CD4-positive, alpha-beta T cell treated with Interleukin-17A for 1 hour (primary cell): ENCODE results near the gene NMU.
"Not testable (repeated sequence)": the region's sequence is repeated elsewhere in the genome, so short reads cannot be mapped to it uniquely, and the experiment has no call there.

Experiments used
- DNase-seq: peaks from one replicate; pipeline ENCODE4 v3.0.0-alpha.2; 2020

Gene NMU, protein sequence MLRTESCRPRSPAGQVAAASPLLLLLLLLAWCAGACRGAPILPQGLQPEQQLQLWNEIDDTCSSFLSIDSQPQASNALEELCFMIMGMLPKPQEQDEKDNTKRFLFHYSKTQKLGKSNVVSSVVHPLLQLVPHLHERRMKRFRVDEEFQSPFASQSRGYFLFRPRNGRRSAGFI

DNA sequence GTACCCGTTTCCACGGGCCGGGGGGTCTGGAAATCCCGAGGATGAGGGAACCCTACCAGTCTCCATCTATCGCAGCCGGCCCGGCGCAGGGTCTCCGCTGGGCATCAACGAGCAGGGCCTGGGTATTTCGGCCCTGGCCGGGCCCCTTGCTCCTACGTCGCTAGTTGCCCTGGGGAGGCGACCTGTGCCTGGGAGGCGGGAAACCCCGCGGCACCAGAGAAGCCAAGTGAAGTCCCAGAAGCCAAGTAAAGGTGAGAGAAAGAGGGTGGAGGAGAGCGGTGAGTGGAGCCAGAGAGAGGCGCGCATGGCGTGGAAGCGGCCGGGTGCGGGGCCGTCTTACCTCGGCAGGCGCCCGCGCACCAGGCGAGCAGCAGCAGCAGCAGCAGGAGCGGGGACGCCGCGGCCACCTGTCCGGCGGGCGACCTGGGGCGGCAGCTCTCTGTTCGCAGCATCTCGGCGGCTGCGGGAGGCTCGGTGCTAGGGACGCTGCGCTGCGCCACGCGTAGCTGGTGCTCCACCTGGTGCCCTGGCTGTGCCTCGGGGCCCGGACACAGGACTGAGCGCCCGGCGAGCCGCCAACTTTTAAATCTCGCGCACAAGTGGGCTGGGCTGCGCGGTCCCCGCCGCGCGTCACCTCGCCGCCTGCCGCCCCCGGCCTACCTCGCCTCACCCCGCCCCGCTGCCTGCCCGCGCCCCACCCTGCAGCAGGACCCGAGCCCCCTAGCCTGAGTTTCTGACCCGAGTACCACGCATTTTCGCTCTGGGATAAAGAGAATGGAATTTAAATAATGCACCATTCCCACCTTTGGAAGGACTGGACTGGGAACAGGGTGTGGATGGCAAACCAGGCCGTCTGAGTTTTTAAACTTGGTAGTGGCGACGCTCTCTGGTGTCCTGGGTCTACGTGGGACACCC lies at the start of gene NMU:
TSS of gene NMU (minus strand) at position 558 of the 915 bp plus-strand sequence. CDS start at position 452, 106 bp downstream.
- DNase-seq, result peak; percentile 10

DNA sequence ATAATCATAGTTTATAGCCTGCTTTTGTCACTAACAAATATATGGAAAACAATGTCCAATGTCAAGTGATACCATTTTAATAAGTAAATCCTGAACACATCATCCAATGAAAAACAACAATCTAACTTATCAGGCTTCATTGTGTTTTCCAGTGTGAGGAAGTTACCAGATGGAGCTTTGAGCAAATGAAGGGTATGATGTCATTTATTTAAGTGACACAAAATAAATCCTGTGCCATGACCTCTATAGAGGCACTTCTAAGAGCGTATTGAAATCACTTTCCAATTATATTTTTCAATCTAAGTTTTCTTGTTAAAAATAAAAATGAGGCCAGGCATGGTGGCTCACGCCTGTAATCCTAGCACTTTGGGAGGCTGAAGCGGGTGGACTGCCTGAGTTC lies 48.2 kb upstream of the NMU start:
- no peak for DNase-seq

DNA sequence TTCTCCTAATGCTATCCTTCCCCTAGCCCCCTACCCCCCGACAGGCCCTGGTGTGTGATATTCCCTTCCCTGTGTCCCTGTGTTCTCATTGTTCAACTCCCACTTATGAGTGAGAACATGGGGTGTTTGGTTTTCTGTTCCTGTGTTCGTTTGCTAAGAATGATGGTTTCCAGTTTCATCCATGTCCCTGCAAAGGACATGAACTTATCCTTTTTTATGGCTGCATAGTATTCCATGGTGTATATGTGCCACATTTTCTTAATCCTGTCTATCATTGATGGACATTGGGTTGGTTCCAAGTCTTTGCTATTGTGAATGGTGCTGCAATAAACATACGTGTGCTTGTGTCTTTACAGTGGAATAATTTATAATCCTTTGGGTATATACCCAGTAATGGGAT lies 46.7 kb upstream of the NMU start:
- not testable (repeated sequence) for DNase-seq

GRCh38 chr4:55682295-55682694 lies 46.2 kb upstream of the NMU start:
- DNase-seq, result no peak

DNA sequence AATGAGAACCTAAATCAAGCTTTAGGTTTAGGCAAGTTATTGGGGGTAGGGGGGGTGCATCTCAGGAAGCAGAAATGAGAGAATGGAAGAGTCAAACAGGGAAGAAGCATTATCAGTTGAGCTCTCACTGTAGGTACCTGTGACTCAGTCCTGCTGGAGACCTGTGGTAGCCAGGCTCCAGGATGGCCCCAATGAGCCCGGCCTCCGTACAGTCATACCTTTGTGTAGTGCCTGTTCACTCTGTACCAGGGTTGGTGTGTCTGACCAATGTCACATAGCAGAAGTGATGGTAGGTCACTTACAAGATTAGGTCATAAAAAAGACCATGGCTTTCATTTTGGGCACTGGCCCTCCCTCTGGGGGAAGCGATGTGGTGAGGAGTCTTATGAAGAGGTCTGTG lies 45.3 kb upstream of the NMU start:
- no peak for DNase-seq

DNA sequence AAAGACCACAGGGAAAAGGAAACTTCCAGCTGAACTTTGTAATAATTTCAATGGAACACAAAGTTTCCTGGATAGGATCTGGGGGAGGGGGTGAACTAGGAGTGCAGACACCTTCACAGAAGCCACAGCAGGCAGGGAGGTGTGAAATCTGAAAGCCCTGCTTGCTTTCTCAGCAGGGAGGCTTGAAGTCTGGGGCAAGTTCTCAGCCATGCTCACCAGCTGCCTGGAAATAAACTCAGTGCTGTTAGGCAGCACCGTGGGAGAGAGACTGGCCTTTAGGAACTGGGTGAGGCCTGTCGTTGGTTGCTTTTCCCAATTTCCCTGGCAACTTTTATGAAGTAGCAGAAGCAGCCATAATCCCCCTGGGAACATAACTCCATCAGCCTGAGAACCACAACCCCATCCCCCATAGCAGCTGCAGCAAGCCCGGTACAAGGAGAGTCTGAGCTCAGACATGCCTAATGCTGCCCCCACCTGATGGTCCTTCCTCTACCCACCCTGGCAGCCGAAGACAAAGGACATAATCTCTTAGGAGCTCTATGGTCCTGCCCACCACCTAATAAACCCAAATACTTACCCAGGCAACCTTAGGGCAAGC lies 39.2 kb upstream of the NMU start:
- no peak for DNase-seq

DNA sequence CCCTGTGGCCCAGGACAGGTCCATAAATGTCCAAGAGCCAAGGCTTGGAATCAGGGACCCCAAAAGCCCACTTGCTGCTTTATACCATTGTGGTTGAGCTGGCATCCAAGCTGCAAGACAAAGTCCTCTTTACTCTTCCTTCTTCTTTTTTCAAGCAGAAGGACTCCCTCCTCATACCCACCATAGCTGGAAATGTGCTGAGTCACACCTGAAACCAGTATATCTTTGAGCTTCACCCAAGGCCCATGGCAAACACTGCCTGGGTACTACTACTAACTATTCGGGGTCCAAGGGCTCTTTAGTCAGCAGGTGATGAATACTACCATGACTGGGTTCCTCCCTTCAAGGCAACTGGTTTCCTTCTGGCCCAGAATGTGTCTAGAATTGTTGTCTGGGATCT lies 37.3 kb upstream of the NMU start:
- DNase-seq, result no peak

- no peak for DNase-seq
These were observed 35.6 kb upstream of the NMU start for GRCh38 chr4:55671667-55672066.

DNA sequence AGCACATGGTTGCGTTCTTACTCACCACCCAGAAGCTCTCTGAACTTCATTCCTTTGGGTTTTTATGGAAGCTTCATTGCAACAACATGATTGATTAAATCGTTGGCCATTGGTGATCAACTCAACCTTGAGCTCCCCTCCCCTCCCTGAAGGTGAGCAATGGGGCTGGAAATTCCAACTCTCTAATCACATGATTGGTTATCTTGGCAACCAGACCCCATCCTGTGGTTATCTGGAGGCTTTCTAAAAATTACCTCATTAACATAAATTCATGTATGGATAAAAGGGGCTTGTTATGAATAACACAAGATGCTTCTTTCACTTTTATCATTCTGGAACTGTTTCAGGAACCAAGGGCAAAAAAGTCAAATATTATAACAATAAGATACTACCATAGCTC lies 34.6 kb upstream of the NMU start:
- DNase-seq, result no peak

DNA sequence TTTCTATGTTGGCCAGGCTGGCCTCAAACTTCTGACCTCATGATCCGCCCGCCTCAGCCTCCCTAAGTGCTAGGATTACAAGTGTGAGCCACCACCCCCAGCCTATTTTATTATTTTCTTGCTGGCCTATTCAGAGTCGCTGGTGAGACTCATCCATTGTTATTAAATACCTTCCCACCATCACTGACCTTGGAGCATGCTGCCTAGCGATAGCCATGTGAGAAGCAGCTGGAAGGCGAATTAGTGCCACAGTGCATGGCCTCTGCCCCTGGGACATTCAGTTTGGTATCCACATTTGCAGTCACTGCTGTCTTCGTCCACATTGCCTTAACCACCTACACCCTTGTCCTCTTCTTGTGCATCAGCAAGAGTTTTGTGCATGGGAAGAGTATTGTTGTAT lies 32.4 kb upstream of the NMU start:
- no peak for DNase-seq

- DNase-seq, result no peak
These were observed 30.4 kb upstream of the NMU start for GRCh38 chr4:55666535-55666934.

DNA sequence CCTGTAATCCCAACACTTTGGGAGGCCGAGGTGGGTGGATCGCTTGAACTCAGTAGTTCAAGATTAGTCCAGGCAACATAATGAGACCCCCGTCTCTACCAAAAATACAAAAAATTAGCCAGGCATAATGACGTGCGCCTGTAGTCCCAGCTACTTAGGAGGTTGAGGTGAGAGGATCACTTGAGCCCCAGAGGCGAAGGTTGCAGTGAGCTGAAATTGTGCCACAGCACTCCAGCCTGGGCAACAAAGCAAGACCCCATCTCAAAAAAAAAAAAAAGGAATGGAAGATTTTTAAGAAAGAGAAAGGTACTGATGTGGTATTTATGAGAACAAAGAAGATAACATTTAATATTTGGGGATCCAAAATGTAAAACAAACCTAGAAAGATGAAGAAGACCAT lies 27.0 kb upstream of the NMU start:
- no peak for DNase-seq

DNA sequence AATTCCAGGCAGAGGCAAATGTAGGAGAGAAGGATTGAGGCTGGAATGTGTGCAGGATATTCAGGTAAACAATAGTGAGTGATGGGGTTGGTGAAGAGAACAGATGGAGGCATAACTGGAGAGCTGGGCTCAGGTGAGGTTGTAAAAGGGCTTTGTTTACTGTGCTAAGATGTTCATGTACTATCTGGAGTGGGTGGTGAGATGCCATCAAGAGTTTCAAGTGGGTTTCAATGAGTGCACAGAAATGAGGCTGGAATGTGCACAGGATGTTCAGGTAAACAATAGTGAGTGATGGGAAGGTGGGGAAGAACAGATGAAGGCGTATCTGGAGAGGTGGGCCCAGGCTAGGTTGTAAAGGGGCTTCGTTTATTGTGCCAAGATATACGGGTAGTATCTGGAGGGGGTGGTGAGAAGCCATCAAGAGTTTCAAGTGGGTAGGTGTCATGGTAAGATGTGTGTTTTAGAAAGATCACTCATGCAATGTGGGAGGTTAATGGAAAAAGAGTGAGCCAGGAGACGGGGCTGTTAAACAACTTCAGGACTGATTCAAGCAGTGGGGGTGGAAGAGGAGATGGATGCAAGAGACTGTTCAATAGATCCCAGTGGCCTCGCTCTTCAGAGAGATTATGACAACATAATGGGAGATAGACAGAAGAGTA lies 25.4 kb upstream of the NMU start:
- DNase-seq, result no peak

- DNase-seq, result no peak
These were observed 22.6 kb upstream of the NMU start for GRCh38 chr4:55658657-55659056.

GRCh38 chr4:55654131-55654530 lies 18.0 kb upstream of the NMU start:
- DNase-seq, result no peak

- DNase-seq, result no peak
These were observed 14.4 kb upstream of the NMU start for GRCh38 chr4:55650483-55650882.

DNA sequence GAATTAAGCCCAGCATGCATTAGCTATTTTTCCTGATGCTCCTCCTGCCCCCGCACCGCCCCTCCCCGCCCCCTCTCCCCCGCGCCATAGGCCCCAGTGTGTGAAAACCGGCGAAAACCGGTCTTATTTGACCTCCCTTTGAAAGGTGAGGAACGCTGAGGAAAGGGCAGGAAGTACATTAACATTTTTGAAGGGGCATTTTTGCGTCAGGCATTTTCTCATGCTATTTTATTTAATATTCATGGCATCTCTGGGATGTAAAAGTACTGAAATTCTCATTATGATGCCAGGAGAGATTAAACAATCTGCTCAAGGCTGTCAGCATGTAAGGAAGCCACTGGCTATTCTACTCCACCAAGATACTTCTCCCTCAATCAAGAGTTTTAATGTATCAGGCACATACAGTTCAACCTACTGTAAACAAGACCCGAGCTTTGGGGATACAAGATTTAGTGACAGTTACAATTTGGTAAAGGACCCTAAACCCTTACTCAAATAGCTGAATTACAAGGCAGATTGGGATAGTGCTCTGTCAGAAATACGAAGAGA lies 1.2 kb upstream of the NMU start:
- DNase-seq, result no peak

DNA sequence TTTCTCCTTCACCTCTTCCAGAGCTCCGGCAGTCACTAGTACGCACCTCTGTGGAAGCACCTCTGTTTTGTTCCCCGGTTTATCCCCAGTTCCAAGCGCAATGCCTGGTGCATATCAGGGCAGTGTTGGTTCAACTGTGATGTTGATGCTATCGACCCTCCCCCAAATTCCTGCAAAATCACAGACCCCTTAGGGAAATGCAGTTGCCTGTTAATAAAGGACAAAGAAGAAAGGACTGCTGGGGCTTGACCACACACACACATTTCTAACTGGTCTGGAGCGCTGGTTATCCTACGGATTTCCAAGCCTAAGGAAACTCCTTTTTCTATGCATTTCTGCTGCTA lies 530 bp upstream of the NMU start:
- DNase-seq, result no peak

DNA sequence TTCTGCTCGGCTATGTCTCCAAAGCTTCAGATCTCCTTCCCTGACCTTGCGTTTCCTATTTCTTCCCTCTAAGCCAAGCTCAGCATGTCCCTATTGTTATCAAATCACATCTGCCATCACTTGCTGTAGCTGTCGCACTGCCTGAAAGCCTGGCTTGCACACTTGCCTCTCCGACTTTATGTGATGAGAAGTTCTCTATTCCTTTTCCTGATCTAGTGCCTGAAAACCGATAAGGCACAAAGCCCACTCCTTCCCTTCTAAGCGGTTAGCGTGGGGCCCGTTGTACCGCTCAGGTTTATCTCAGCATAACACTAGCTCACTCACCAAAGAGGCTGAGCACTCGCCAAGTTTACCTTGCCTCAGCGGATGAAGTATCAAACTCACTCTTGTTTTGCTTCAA lies 816 bp downstream of the NMU start:
- no peak for DNase-seq

DNA sequence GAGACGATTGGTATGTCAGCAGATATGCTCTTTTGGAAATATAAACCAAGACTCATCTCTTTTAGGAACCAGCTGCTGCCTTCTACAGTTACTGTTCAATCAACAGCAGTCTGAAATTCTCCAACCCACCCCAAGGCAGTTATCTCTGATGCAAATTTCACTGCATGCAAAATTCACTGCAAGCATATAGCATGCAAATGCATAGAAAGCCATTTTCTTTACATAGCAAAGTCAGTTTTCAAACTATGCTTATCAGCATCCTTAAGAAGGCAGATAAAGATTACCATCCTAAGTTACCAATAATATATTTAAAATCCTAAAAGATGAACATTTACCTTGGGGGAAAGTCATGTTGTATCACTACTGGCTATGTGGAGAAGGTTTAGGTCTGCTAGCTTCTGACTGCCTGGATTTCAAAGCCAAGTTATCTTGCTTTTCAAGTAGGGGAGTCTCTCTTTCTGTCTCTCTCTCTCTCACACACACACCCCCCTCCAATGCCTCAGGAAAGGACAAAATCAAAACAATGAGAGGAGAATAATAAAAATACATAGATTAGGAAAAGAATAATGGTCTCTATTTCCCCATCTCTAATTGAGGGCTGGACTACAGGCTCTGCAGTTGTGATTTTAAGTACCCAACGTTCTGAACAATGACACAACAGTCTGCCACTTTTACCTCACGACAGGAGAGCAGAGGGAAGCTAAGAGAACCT lies 1.5 kb downstream of the NMU start:
- DNase-seq, result no peak

DNA sequence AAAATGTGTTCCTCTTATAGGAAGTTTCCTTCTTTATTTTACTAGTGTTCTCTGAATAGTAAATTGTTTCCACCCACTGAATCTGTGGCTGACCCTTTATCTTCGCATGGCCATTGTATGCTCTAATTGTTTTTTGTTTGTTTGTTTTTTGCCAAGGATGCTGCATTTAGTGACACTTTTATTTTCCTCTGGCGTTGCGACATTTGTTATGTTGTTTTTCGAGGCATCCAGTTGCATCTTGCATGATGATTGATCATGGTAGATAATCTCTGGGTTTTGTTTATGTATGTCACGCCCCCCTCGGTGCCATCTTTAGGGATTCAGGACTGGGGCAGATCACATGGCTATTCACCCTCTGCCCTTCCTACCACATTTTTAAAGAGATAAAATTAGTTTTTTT lies 2.2 kb downstream of the NMU start:
- DNase-seq, result no peak

DNA sequence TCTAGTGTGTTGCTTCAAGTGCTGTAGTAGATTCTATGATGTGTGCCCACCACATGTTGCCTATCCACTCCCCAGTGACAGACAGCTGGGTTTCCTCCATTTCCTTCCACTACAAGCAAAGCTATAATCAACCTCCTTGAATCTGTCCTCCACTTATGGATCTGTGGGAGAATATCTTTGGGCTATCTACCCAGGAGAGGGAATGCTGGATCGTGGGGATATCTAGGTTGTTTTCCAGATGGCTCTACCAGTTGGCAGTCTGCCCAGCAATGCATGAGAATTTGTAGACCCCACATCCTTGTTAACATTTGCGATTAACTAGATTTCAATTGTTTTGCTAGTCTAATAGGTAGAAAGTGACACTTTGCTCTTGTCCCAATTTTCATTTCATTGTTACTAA lies 10.3 kb downstream of the NMU start:
- DNase-seq, result no peak

DNA sequence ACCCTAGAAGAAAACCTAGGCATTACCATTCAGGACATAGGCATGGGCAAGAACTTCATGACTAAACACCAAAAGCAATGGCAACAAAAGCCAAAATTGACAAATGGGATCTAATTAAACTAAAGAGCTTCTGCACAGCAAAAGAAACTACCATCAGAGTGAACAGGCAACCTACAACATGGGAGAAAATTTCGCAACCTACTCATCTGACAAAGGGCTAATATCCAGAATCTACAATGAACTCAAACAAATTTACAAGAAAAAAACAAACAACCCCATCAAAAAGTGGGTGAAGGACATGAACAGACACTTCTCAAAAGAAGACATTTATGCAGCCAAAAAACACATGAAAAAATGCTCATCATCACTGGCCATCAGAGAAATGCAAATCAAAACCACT lies 12.0 kb downstream of the NMU start:
- DNase-seq, result not testable (repeated sequence)
